Endothelial cell of umbilical vein (primary cell): ENCODE data around the gene ACTR10.

ENCODE experiments used
- CTCF ChIP-seq, 2 donors: IDR thresholded peaks; 1 replicate in 1 of 2; 2 replicates in 1 of 2; pipeline ENCODE4 v1.5.1; 2011; ENCODE audit warnings: low read length in 2 of 2, mild to moderate bottlenecking in 2 of 2, moderate library complexity in 2 of 2, control low read depth in 1 of 2, inconsistent platforms in 1 of 2, low read depth in 1 of 2; ENCODE audit not compliant: insufficient read depth in 1 of 2; ENCODE audit errors: extremely low read depth in 1 of 2
- EZH2 ChIP-seq: IDR thresholded peaks from 2 replicates; pipeline ENCODE4 v1.6.1; 2012; ENCODE audit warnings: borderline replicate concordance, low read depth, mild to moderate bottlenecking, moderate library complexity, low read length, inconsistent platforms; ENCODE audit not compliant: severe bottlenecking
- FOS ChIP-seq: IDR thresholded peaks from 2 replicates; pipeline ENCODE4 v1.6.1; 2011; ENCODE audit warnings: mild to moderate bottlenecking, low read length, moderate library complexity, borderline replicate concordance; ENCODE audit not compliant: insufficient read depth
- GATA2 ChIP-seq: IDR thresholded peaks from 2 replicates; pipeline ENCODE4 v1.7.0; 2011; ENCODE audit warnings: low read depth, mild to moderate bottlenecking, moderate library complexity, mixed read lengths, low read length; ENCODE audit not compliant: insufficient read length, insufficient read depth
- JUN ChIP-seq: IDR thresholded peaks from 2 replicates; pipeline ENCODE4 v1.6.1; 2011; ENCODE audit warnings: borderline replicate concordance, low read depth; ENCODE audit not compliant: insufficient read length, insufficient read depth
- MAX ChIP-seq: IDR thresholded peaks from 2 replicates; pipeline ENCODE4 v1.6.1; 2011; ENCODE audit not compliant: insufficient read depth, insufficient read length
- MYC ChIP-seq: IDR thresholded peaks from one replicate; pipeline ENCODE4 v1.6.1; 2011; ENCODE audit warnings: mild to moderate bottlenecking, low read depth, low read length
- POLR2A ChIP-seq: IDR thresholded peaks from 2 replicates; pipeline ENCODE4 v1.6.1; 2012; ENCODE audit warnings: low read depth, mild to moderate bottlenecking, control low read depth, low read length
- POLR2AphosphoS5 ChIP-seq: IDR thresholded peaks from 2 replicates; pipeline ENCODE4 v1.6.1; 2012; ENCODE audit warnings: low read depth, mild to moderate bottlenecking, control low read depth, low read length, moderate library complexity; ENCODE audit not compliant: insufficient read depth

GRCh38 chr14:58216544-58216943 is 16.6 kb downstream of the ACTR10 start:
- TF ChIP-seq CTCF (IDR thresholded peaks at IDR 0.05; ENCODE audit: extremely low read depth in 1 of 2, insufficient read depth in 1 of 2, low read depth in 1 of 2, low read length in 2 of 2) (no peak), MYC (no peak), JUN (no peak), POLR2A (no peak), EZH2 (no peak), POLR2AphosphoS5 (no peak), MAX (no peak), FOS (no peak), GATA2 (no peak)
